Activated CD4-positive, alpha-beta T cell treated with anti-CD3 and anti-CD28 coated beads, Interleukin-2, amount 50 U/mL, for 4 hours (primary cell): Measurements from ENCODE around the gene PRKAB2.
"Not testable (repeated sequence)": the region's sequence is repeated elsewhere in the genome, so short reads cannot be mapped to it uniquely, and the experiment has no call there.

Source experiments
- DNase-seq, 2 experiments: peaks; one replicate each; pipeline ENCODE4 v3.0.0-alpha.2; 2020

PRKAB2 gene

DNA sequence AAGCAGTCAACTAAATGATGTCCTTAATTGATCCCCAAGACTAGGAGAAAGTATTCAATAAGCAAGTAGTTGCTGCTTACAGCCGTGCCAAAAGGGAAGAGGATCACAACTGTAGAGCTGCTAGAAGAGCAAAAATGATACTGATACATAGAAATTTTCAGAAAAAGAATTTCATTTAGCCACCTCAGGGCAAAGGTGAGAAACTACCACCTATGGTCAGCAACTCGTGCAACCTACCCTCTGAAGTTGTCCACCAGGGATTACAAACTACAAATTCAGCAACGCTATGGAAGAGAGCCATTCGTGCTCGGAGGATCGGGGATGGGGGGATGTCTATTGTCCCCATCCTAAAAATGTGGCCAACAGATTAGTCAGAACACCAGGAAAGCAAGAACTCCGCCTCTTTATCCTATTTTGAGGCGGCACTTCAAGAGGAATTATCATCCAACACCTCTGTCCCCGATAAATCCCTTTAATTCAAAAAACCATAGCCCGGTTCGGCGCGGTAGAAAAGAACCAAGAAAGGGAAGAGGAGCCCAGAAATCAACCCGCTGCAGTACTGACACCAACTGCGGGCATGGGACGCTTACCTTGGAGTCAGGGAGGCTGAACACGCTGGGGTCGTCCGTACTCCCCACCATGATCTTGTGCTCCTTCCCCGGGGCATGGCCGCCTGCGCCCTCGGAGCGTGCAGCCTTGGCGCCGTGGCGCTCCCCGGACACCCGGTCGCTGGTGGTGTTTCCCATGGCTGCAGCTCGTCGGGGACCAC, 687 bp downstream of the PRKAB2 start:
- no peak for DNase-seq

DNA sequence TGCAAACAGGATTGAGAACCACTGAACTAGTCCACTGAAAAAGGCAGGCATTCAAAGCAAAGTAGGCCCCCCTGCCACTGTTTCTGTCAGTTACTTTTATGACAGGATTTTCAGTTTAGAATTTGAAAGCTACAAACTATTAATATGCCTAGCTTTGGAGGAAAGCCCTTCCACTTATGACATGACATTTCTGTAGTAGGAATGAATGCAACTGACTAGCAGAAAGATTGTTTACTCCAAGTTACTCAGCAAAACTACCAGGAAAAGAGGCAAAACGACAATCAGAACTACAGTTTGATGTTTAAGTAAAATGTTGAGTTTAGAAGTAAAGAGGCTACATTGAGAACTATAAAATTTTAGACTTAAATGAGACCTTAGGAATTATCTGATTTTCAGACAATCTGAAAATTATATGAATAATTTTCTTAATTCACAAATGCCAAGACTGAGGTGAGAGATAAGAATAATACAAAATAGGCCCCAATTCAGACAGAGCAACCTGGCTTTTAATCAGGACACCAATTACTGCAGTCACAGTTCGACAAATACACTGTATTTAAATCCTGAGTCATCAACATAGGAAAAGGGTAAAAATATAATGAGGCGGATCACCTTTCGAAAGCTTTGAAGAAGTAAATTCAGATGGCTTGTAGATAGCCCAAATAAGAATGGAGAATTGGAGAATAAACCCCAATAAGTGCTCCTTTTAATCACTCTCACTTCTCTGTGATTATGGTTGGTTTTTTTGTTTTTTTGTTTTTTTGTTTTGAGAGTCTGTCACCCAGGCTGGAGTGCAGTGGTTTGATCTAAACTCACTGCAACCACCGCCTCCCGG, 2.2 kb downstream of the PRKAB2 start:
- no peak for DNase-seq

- no peak for DNase-seq
Observed at GRCh38 chr1:147169171-147169570, 3.1 kb downstream of the PRKAB2 start.

DNA sequence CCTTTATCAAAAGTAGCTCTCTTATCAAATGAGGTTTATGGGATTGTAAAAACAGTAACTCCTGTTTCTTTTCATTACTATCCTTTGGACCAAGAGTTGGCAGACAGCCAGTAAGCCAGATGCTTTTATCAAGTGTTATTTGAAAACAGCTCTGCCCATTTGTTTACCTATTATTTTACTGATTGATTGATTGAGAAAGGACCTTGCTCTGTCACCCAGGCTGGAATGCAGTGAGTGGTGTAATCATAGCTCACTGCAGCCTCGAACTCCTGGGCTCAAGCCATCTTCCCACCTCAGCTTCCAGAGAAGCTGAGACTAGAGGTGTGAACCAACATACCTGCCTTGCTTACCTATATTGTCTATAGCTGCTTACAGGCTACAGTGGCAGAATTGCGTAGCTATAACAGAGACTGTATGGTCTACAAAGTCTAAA, 3.6 kb downstream of the PRKAB2 start:
- no peak for DNase-seq

GRCh38 chr1:147167365-147167764, 4.9 kb downstream of the PRKAB2 start:
- DNase-seq = no peak

GRCh38 chr1:147163019-147163418, 9.3 kb downstream of the PRKAB2 start:
- no peak for DNase-seq

DNA sequence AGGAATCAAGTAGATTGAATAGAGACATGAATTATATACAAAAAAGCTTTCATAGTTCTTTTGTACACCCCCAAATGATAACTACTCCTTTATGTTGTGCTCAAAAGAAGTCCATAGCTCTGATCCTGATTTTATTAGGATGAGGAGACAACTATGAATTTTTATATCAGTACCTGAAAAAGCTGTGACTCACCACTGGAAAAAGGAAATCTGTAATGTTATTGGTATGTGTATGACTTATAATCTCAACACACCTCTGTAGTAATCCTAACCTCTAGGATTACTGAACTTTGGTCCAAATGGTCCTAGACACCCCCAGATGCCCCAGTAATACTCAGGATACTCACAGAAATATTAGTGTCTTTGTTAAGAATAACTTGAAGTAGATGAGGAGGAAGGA, 10.2 kb downstream of the PRKAB2 start:
- no peak for DNase-seq

GRCh38 chr1:147157116-147157515, 15.2 kb downstream of the PRKAB2 start:
- DNase-seq = not testable (repeated sequence)

DNA sequence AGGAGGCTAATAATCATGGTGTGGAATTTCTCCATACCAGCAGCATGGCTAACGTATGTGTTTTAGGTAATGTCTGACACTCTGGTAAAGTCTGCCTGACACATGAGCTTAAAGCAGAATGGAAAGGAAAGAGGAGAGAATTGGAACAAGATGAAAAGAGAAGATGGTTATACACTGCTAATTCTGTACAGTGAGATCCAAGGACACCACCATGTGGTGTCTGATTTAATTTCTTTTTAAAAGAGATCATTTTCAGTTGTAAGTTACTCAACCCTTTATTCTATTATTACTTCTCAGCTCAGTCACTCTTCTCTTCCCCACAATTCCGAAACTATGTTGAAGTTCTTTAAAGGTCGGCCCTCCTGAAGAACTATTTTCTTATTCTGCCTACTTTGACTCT, 15.6 kb downstream of the PRKAB2 start:
- DNase-seq = no peak

- DNase-seq = no peak
Observed at GRCh38 chr1:147152772-147153171, 19.5 kb downstream of the PRKAB2 start.

- DNase-seq = no peak
Observed at GRCh38 chr1:147151244-147151643, 21.0 kb downstream of the PRKAB2 start.

DNA sequence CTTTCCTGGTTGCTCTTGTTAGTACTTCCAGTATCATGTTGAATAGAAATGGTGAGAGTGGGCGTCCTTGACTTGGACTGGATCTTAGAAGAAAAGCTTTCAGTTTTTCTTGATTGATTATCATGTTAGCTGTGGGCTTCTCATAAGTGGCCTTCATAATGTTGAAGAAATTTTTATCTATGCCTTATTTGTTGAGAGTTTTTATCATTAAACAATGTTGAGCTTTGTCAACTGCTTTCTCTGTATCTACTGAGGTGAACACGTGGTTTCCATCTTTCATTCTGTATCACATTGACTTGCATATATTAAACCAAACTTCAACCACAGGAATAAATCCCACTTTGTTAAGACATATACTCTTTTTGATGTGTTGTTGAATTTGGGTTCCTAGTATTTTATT, 29.4 kb downstream of the PRKAB2 start:
- no peak for DNase-seq

DNA sequence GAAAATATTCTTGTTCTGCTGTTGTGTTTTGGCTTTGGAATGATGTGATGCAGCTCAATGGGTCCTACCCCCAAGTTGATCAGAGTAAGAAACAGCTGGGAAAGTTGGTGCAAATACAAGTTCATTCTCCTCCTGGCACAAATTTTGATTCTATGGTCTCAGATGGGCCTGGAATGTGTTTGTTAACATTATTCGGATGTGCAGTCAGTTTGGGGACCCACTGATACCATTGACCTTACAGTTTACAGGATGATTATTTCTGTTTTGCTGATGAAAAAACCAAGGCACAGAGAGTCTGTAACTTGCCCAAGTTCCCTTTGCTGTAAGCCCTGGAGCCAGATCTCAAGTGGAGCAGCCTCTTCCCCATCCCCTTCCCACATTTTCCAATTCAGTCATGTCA, 41.5 kb downstream of the PRKAB2 start:
- not testable (repeated sequence) for DNase-seq

- no peak for DNase-seq
Observed at GRCh38 chr1:147129116-147129873, 43.0 kb downstream of the PRKAB2 start.

DNA sequence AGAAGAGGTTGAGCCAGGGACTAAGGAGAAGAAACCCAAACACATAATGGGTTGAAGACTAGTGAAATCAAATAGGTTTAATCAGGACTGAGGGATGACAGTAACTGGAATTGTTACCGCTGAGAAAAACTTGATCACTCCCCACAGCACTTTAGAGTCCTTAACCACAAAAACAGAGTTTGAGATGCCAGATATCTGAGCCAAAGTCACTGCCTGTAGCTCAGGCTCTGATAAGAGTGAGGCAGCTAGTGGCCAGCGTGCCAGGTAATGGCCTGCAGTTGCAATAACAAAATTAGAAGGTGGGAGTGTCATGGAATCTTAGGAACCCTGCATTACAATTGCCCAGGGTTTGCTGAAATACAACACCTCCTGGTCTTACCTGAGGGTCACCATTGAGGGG, 48.0 kb downstream of the PRKAB2 start:
- DNase-seq = no peak

DNA sequence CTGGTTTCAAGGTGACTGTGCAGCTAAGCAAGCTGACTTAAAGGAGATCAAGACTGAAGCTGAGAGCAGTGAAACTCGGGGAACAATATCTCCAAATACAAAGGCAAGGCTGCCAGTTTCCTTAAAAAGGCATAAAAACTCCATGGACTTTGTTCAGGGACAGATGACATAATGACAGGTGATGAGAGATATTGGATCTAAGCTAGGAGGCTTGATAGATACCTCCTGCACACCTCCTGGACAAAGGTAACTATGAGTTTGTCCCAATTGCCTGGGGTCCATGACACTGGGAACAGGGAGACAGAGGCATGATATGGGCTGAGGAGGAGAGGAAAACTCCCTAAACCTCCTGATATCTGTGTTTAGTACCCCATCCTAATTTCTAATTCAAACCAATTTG, 55.2 kb downstream of the PRKAB2 start:
- no peak for DNase-seq

DNA sequence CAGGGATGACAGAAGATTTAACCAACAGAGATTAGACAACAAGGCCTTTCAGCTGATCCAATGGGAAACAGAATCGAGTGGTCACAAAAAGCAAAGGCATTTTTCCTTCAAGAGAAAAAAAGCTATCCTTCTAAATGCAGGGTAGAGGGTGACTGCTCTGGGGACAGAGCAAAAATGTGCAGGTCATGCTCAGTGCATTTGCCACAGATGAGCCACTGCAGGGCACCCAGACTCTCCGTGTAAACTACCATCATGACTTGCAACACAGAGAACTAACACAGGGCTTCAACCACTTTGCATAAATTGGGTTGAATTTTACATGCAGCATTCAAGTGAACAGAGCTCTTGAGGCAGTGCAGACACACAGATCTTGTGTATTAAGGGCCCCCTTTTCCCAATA, 56.8 kb downstream of the PRKAB2 start:
- no peak for DNase-seq

GRCh38 chr1:147115079-147115478, 57.2 kb downstream of the PRKAB2 start:
- not testable (repeated sequence) for DNase-seq

- DNase-seq = not testable (repeated sequence)
Observed at GRCh38 chr1:147114353-147114752, 57.9 kb downstream of the PRKAB2 start.

GRCh38 chr1:147111381-147112130, 60.7 kb downstream of the PRKAB2 start:
- DNase-seq = no peak

- DNase-seq = no peak
Observed at GRCh38 chr1:147110872-147111271, 61.4 kb downstream of the PRKAB2 start.

- no peak for DNase-seq
Observed at GRCh38 chr1:147110434-147110833, 61.8 kb downstream of the PRKAB2 start.

- DNase-seq = no peak
Observed at GRCh38 chr1:147109762-147110161, 62.5 kb downstream of the PRKAB2 start.
